MM.1S (cell line): ENCODE data around the gene HPCAL1.

Source experiments
- CTCF ChIP-seq: fragments of 300-600 bp; sonication (generic); IDR thresholded peaks from 2 replicates; pipeline ENCODE4 v1.5.1; 2016; ENCODE audit warnings: antibody characterized with exemption, low read length, mixed read lengths
- EZH2 ChIP-seq: fragments of 300-600 bp; sonication (generic); optimal IDR thresholded peaks from 2 replicates; pipeline ENCODE3; 2017; ENCODE audit warnings: low read depth, mild to moderate bottlenecking, antibody characterized with exemption, low read length, mixed read lengths
- EZH2phosphoT487 ChIP-seq: fragments of 300-600 bp; sonication (generic); IDR thresholded peaks from 2 replicates; pipeline ENCODE4 v1.6.1; 2018; ENCODE audit warnings: antibody characterized with exemption, low read length

- TF ChIP-seq CTCF: no peak
- TF ChIP-seq EZH2: no peak
- no peak for TF ChIP-seq EZH2phosphoT487
Observed at GRCh38 chr2:10341193-10341592, 38.5 kb downstream of the HPCAL1 start.
